ENCODE measurements around the gene GLB1L.
"Not testable (repeated sequence)": the region's sequence is repeated elsewhere in the genome, so short reads cannot be mapped to it uniquely, and the experiment has no call there.

Gene GLB1L

DNA sequence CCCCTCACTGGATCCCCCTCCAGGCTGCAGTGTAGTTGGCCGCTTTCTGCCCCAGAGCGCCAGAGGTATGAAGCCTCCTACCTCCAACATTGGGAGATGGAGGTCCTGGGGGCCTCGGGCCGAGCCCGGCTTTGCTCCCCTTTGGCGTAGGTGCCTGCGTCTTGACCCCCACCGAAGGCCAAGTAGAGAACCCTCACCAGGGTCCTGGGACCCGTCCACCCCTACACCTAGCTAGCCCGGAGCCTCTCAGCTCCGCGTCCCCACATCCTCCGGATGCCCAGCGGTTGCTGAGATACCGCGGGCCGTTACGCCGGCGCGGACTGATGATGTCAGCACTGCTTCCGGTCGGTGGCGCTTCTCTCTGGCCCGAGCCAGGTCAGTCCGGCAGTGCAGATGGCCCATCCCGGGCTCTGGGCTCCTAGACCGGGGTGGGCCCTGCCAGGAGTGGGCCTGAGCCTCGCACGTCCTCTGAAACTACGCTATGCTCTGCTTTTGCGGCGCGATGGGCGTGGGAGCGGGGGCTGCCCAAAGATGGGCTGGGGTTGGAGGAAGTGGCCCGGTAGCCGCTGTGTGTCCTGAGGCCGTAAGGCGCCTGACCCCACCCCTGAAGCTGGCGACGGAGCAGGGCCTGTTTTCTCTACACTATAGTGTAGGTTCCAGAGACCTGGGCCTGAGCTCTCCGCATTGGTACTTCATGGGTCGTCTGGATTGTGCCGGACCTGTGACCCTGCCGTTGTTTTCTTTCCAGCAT lies at the start of gene GLB1L, which contains the start of gene STK16:
GLB1L (minus strand) TSS at position 297 of the 751 bp plus-strand sequence. CDS start 1,871 bp downstream, outside the sequence.
STK16 (plus strand) TSS at position 332 of the 751 bp plus-strand sequence. CDS start 521 bp downstream, outside the sequence.
- peak; percentile 98 for DNase-seq (ENCODE audit: low spot score)

GRCh38 chr2:219294356-219295351 lies 49.4 kb upstream of the GLB1L start:
- peak; percentile 92 for DNase-seq (ENCODE audit: low spot score)

DNA sequence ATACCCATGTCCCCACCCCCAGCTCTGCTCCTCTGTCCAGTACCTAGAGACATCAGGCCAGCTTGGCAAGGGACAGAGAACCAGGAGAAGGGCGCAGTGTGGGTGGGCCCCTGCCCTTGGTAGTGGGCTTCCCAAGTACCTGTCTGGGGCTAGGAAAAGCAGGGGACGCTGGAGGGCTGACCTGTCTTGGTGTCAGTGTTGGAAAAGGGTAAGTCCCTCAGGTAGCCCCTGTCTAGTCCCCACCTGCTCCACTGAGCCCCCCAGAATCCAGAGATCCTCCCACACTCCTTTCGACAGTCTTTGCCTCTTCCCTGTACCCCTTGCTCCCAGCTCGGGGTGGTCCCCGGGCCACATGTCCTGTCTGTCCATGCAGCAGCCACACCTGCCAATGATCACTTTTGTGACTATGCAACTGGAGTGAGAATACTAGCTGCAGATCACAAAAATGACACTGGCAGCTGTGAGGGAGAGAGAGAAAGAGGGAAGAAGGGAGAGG lies 48.5 kb upstream of the GLB1L start:
- no peak for DNase-seq (ENCODE audit: low spot score)

DNA sequence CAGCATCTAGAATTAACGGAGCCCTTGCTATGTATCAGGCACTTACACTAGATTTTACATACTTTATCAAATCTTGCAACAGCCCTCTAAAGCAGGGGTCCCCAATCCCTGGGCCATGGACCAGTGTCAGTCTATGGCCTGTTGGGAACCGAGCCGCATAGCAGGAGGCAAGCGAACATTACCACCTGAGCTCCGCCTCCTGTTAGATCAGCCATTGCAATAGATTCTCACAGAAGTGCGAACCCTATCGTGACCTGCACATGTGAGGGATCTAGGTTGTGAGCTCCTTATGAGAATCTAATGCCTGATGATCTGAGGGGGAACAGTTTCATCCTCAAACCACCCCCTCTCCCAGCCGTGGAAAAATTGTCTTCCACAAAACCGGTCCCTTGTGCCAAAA lies 47.4 kb upstream of the GLB1L start:
- no peak for DNase-seq (ENCODE audit: low spot score)

DNA sequence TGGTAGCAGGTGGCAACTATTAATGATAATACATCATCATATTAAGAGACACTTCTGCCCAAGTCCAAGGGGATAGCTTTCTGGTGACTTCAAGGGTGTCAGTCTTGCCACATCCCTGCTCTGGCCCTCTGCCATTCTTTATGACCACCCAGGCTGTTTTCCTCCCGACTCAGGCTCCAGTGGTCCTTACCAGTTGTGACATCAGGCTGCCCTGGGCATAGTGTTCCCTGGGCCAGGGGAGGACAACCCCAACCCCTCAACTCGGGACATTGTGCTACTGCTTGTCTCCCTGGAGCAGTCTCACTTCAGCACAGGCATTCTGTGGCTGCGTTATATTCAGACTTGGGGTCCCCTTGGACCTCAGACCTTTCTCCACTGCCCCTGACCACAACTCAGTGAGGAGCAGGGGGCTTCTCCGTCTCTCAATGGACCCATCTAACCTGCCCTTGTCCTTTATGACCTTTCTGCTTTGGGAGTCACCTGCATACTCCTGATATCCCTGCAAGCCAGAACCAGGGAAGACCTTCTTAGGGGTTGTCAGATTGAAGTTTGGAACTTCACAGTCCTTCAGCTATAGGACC lies 46.8 kb upstream of the GLB1L start:
- DNase-seq (ENCODE audit: low spot score), result no peak

GRCh38 chr2:219291394-219291793 lies 46.1 kb upstream of the GLB1L start:
- DNase-seq (ENCODE audit: low spot score), result no peak

DNA sequence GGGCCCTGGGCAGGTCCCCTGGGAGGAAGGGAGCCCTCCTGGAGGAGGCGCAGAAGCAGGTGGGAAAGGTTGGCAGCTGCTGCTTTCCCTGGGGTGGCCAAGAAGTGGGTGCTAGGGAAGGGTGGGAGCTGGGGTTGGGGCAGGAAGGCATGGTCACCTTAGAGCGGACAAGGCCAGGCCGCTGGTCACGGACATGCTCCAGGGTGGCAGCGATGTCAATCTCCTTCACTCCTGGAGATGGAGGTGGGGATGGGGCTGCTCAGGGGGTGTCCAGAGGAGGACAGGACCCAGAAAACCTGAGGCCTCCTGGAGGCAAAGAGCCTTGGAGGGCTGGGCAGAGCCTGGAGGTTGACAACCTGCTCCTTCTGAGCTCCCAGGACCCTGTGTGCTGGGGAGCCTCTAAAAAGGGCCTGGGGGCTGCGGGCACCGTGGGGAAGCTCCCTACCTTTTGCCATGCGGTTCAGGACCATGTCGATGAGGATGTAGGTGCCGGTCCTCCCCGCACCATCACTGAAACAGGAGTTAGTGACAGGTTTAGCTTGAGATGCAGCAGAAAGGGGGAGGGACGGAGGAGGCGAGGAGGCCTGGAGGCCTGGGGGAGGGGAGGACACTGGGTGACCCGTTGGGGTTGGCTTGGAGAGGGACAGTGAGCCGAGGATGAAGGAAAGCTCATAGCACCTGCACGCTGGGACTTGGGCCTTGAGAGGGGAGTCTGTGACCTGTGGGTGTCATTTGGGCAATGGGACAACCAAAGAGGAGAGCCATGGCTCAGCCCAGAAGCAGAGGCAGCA lies 45.3 kb upstream of the GLB1L start:
- no peak for DNase-seq (ENCODE audit: low spot score)

- DNase-seq (ENCODE audit: low spot score), result no peak
Measured at GRCh38 chr2:219289537-219290361, 44.5 kb upstream of the GLB1L start.

DNA sequence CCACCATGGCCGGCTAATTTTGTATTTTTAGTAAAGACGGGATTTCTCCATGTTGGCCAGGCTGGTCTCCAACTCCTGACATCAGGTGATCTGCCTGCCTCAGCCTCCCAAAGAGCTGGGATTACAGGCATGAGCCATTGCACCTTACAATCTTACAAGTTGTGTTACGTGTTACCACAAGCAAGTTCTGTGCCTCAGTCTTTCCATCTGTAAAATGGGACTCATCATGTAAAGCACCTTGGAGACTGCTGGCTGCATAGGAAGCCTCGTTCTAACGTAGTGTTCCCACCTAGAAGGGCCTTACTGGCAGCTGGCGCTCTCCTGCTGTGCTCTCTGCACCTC lies 43.9 kb upstream of the GLB1L start:
- DNase-seq (ENCODE audit: low spot score), result no peak

- DNase-seq (ENCODE audit: low spot score), result no peak
Measured at GRCh38 chr2:219287580-219288265, 42.5 kb upstream of the GLB1L start.

GRCh38 chr2:219287116-219287440 lies 41.8 kb upstream of the GLB1L start:
- not testable (repeated sequence) for DNase-seq (ENCODE audit: low spot score)

- no peak for DNase-seq (ENCODE audit: low spot score)
Measured at GRCh38 chr2:219286436-219287115, 41.3 kb upstream of the GLB1L start.

GRCh38 chr2:219285894-219286425 lies 40.7 kb upstream of the GLB1L start:
- DNase-seq (ENCODE audit: low spot score), result peak; percentile 83

DNA sequence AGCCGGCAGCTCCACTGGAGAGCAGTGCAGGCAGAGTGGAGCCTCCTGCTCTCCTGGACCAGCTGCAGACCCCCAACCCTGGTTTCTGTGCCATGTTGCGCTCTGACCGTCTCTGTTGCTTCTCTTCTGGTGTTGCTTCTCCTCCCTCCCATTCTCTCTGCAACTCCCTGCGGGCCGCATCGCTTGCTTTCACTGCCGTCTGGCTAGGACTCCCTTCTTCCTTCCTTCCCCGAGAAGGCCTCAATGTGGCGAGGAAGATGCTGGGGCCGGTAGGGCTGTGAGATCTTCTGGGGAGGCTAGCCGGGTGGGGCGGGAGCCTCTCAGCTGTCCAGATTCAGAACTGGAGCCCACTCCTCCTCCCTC lies 40.1 kb upstream of the GLB1L start:
- no peak for DNase-seq (ENCODE audit: low spot score)

GRCh38 chr2:219284501-219285372 lies 39.5 kb upstream of the GLB1L start:
- no peak for DNase-seq (ENCODE audit: low spot score)

GRCh38 chr2:219282943-219283581 lies 37.8 kb upstream of the GLB1L start:
- DNase-seq (ENCODE audit: low spot score), result no peak

DNA sequence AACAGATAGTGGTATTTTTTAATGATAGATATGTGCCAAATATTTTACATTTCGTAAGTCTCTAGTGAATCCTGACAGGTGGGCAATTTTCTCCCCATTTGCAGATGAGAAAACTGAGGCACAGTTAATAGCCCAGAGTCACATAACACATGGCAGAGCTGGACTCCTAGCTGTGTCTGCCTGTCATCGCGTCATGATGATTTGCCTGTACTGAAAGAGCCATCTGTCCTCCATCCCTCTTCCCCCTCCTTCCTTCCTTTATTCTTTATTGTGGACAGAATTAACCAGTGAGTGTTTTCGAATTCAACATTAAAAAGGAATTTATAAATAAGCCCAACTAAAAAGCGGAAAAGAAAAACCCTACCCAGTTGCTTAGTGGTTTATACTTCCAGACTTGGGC lies 37.1 kb upstream of the GLB1L start:
- no peak for DNase-seq (ENCODE audit: low spot score)

GRCh38 chr2:219281588-219281987 lies 36.3 kb upstream of the GLB1L start:
- peak; percentile 33 for DNase-seq (ENCODE audit: low spot score)

Data from ecto neural progenitor cell (in vitro differentiated cells).